ENCODE results near the gene CYB561D2. TPM values are rescaled to one million over a fixed set of nuclear protein-coding genes. Genes with fewer than 3 reads are reported as not detected.

CYB561D2 gene
- polyA plus RNA-seq, 1 donor from 2014 or later, result 21.2 TPM

DNA sequence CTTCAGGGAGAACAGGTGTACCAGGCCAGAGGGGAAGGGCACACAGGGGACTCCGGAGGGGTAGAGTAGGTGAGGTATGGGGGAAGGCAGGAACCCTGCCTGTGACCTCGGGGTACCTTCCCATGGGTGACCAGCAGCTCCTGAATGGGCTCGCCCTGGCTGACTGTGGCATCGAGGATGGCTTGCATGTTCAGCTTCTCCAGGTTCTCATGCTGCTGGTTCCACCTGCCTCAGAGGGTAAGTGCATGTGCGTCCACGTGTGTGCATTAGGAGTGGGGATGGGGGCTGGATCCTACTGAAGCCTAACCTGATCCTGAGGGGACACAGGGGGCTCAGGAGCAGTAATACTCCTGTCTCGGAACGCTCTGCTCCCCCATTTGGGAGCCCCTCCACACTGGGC, 5.7 kb upstream of the CYB561D2 start:
- no peaks in the 10 kb centered on the region for H3K36me3 ChIP-seq (ENCODE audit: insufficient read depth, low read length)
- no peak overlapping the region for H3K4me2 ChIP-seq (ENCODE audit: low read length)
- H3K9ac ChIP-seq (ENCODE audit: low read length), result peak overlapping the region; percentile 5
- no peak overlapping the region for H3K27ac ChIP-seq (ENCODE audit: low read length)
- H3K79me2 ChIP-seq (replicated peaks; ENCODE audit: insufficient read depth, low read length), result peaks cover 6% of the 10 kb centered on the region
- no peaks in the 10 kb centered on the region for H3K9me3 ChIP-seq (ENCODE audit: low read length)
- no peaks in the 10 kb centered on the region for H3F3A ChIP-seq (ENCODE audit: insufficient read depth, low read length, poor library complexity, severe bottlenecking)
- H2AFZ ChIP-seq (ENCODE audit: low read depth, low read length), result no peak overlapping the region
- H3K4me3 ChIP-seq (ENCODE audit: low read length), result peak overlapping the region; percentile 54
- TF ChIP-seq MXI1 (conservative IDR thresholded peaks at IDR 0.05; ENCODE audit: poor library complexity, severe bottlenecking) (no peak), POLR2AphosphoS5 (IDR thresholded peaks at IDR 0.05) (no peak), TAF1 (IDR thresholded peaks at IDR 0.05; ENCODE audit: low read depth) (no peak), EP300 (conservative IDR thresholded peaks at IDR 0.05; ENCODE audit: poor library complexity, severe bottlenecking) (no peak), RAD21 (conservative IDR thresholded peaks at IDR 0.05) (no peak), SMC3 (conservative IDR thresholded peaks at IDR 0.05; ENCODE audit: poor library complexity) (no peak), EZH2 (IDR thresholded peaks at IDR 0.05; ENCODE audit: borderline replicate concordance, insufficient read depth, low read length, poor library complexity, severe bottlenecking) (no peak)
- TF ChIP-seq, protein P1, sequence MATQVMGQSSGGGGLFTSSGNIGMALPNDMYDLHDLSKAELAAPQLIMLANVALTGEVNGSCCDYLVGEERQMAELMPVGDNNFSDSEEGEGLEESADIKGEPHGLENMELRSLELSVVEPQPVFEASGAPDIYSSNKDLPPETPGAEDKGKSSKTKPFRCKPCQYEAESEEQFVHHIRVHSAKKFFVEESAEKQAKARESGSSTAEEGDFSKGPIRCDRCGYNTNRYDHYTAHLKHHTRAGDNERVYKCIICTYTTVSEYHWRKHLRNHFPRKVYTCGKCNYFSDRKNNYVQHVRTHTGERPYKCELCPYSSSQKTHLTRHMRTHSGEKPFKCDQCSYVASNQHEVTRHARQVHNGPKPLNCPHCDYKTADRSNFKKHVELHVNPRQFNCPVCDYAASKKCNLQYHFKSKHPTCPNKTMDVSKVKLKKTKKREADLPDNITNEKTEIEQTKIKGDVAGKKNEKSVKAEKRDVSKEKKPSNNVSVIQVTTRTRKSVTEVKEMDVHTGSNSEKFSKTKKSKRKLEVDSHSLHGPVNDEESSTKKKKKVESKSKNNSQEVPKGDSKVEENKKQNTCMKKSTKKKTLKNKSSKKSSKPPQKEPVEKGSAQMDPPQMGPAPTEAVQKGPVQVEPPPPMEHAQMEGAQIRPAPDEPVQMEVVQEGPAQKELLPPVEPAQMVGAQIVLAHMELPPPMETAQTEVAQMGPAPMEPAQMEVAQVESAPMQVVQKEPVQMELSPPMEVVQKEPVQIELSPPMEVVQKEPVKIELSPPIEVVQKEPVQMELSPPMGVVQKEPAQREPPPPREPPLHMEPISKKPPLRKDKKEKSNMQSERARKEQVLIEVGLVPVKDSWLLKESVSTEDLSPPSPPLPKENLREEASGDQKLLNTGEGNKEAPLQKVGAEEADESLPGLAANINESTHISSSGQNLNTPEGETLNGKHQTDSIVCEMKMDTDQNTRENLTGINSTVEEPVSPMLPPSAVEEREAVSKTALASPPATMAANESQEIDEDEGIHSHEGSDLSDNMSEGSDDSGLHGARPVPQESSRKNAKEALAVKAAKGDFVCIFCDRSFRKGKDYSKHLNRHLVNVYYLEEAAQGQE (IDR thresholded peaks at IDR 0.05; ENCODE audit: borderline replicate concordance), result no peak
- H3K27me3 ChIP-seq (ENCODE audit: insufficient read depth, low read depth, low read length), result peaks cover 38% of the 10 kb centered on the region
- no peaks in the 10 kb centered on the region for H4K20me1 ChIP-seq (ENCODE audit: insufficient read depth)
- H3K9me2 ChIP-seq (ENCODE audit: insufficient read depth, low read length), result no peaks in the 10 kb centered on the region

DNA sequence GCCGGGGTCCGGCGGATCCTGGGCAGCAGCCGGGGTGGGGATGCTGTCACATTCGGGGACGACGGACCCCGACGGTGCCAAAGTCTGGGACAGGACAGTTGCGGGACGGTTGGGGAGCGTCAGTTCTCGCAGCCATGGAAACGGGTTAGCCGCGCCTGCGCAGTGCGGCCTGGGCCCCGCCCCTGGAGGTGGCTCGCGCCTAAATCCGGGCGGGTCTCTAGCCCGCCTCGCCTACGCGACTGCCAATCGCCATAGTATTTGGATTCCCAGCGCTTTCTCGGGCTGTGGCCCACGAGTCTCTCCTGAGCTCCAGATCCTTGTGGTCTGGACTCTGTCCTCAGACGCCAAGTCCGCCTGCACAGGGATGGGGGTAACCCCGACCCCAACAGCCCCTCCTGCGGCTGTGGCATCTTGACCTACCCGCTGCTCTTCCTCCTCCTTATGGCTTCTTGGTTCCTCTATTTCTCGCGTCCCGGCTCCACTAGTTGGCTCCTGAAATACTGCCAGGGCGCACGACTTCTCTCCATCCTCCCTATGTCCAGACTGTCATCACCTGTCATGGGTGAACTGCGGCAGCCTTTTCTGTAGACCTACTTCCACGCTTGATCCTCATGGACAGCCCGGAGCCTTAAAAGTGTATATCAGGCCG, 5.0 kb upstream of the CYB561D2 start, which contains the start of gene ZMYND10:
Gene ZMYND10, minus strand, starts transcription at position 147 of the 649 bp plus-strand sequence. CDS start 153 bp downstream, outside the sequence.
- H3K27me3 ChIP-seq (ENCODE audit: insufficient read depth, low read depth, low read length), result peaks cover 31% of the 10 kb centered on the region

More for the DNA sequence above, 5.0 kb upstream of the CYB561D2 start, which contains the start of gene ZMYND10:
- Histone ChIP-seq H3K4me3 (ENCODE audit: low read length) (peak within 1 kb of the TSS; percentile 54), H4K20me1 (ENCODE audit: insufficient read depth) (no peaks in the 10 kb centered on the region), H3F3A (ENCODE audit: insufficient read depth, low read length, poor library complexity, severe bottlenecking) (no peaks in the 10 kb centered on the region), H3K9me3 (ENCODE audit: low read length) (no peaks in the 10 kb centered on the region), H3K79me2 (replicated peaks; ENCODE audit: insufficient read depth, low read length) (peaks cover 7% of the 10 kb centered on the region), H3K9me2 (ENCODE audit: insufficient read depth, low read length) (no peaks in the 10 kb centered on the region), H2AFZ (ENCODE audit: low read depth, low read length) (no peak within 1 kb of the TSS), H3K4me2 (ENCODE audit: low read length) (no peak within 1 kb of the TSS), H3K27ac (ENCODE audit: low read length) (no peak within 1 kb of the TSS), H3K36me3 (ENCODE audit: insufficient read depth, low read length) (no peaks in the 10 kb centered on the region), H3K9ac (ENCODE audit: low read length) (peak within 1 kb of the TSS; percentile 5)
- TF ChIP-seq, protein P2, sequence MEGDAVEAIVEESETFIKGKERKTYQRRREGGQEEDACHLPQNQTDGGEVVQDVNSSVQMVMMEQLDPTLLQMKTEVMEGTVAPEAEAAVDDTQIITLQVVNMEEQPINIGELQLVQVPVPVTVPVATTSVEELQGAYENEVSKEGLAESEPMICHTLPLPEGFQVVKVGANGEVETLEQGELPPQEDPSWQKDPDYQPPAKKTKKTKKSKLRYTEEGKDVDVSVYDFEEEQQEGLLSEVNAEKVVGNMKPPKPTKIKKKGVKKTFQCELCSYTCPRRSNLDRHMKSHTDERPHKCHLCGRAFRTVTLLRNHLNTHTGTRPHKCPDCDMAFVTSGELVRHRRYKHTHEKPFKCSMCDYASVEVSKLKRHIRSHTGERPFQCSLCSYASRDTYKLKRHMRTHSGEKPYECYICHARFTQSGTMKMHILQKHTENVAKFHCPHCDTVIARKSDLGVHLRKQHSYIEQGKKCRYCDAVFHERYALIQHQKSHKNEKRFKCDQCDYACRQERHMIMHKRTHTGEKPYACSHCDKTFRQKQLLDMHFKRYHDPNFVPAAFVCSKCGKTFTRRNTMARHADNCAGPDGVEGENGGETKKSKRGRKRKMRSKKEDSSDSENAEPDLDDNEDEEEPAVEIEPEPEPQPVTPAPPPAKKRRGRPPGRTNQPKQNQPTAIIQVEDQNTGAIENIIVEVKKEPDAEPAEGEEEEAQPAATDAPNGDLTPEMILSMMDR (IDR thresholded peaks at IDR 0.05; ENCODE audit: poor library complexity, severe bottlenecking), result no peak
- TF ChIP-seq SMC3 (conservative IDR thresholded peaks at IDR 0.05; ENCODE audit: poor library complexity) (no peak), EP300 (conservative IDR thresholded peaks at IDR 0.05; ENCODE audit: poor library complexity, severe bottlenecking) (no peak), EZH2 (IDR thresholded peaks at IDR 0.05; ENCODE audit: borderline replicate concordance, insufficient read depth, low read length, poor library complexity, severe bottlenecking) (no peak), TAF1 (IDR thresholded peaks at IDR 0.05; ENCODE audit: low read depth) (no peak), POLR2AphosphoS5 (IDR thresholded peaks at IDR 0.05) (no peak), MXI1 (conservative IDR thresholded peaks at IDR 0.05; ENCODE audit: poor library complexity, severe bottlenecking) (no peak), RAD21 (conservative IDR thresholded peaks at IDR 0.05) (no peak)
- TF ChIP-seq, protein P1 (IDR thresholded peaks at IDR 0.05; ENCODE audit: borderline replicate concordance), result no peak

Measured in neural cell (in vitro differentiated cells).